Measurements from ENCODE around the gene MIF4GD.

- TF ChIP-seq CTCF (IDR thresholded peaks at IDR 0.05), result no peak
- no peak for TF ChIP-seq POLR2A (IDR thresholded peaks at IDR 0.05)
Measured at GRCh38 chr17:75267153-75267410, 3.9 kb downstream of the MIF4GD start.
